Measurements from ENCODE around the gene DNAJB11. TPM values are rescaled to one million over a fixed set of nuclear protein-coding genes. Genes with fewer than 3 reads are reported as not detected.

Gene DNAJB11
- total and polyA plus RNA-seq, 10 donors, result 27.5 to 98.2 (median 42.2) TPM

- TF ChIP-seq POLR2AphosphoS5 (IDR thresholded peaks at IDR 0.05), result no peak
- no peak for TF ChIP-seq POLR2A (IDR thresholded peaks at IDR 0.05)
- TF ChIP-seq, protein P1, sequence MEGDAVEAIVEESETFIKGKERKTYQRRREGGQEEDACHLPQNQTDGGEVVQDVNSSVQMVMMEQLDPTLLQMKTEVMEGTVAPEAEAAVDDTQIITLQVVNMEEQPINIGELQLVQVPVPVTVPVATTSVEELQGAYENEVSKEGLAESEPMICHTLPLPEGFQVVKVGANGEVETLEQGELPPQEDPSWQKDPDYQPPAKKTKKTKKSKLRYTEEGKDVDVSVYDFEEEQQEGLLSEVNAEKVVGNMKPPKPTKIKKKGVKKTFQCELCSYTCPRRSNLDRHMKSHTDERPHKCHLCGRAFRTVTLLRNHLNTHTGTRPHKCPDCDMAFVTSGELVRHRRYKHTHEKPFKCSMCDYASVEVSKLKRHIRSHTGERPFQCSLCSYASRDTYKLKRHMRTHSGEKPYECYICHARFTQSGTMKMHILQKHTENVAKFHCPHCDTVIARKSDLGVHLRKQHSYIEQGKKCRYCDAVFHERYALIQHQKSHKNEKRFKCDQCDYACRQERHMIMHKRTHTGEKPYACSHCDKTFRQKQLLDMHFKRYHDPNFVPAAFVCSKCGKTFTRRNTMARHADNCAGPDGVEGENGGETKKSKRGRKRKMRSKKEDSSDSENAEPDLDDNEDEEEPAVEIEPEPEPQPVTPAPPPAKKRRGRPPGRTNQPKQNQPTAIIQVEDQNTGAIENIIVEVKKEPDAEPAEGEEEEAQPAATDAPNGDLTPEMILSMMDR (IDR thresholded peaks at IDR 0.05 in 8 of 11, conservative IDR thresholded peaks at IDR 0.05 in 3 of 11), result no peak
- WGBS, 5 donors, result 62 to 85% (median 79%) methylated on average over 5 of the region's 5 CpGs
- no peak overlapping the region for H3K27ac ChIP-seq
- intact Hi-C loops (cut with DNase I; ENCODE audit: low total_unique reads), result no loop called here
- no peak overlapping the region for H3K4me3 ChIP-seq
- H3K36me3 ChIP-seq, result peaks cover 0 to 26% (median 16%) of the 10 kb centered on the region in 6 donors
- H3K27me3 ChIP-seq (replicated peaks in 1 of 7), result no peaks in the 10 kb centered on the region
- no peak for DNase-seq
- H3K4me1 ChIP-seq, result no peaks in the 10 kb centered on the region
- H3K9me3 ChIP-seq, result no peaks in the 10 kb centered on the region
These were observed 19.5 kb downstream of the DNAJB11 start for GRCh38 chr3:186589856-186590579.

GRCh38 chr3:186590580-186591295 is 20.2 kb downstream of the DNAJB11 start:
- 72 to 85% (median 74%) methylated on average over 7 of the region's 7 CpGs for WGBS, 5 donors
- intact Hi-C loops (cut with DNase I; ENCODE audit: low total_unique reads), result no loop called here

GRCh38 chr3:186592682-186593081 is 22.2 kb downstream of the DNAJB11 start:
- DNase-seq, result no peak
- Histone ChIP-seq H3K36me3 (peaks cover 0 to 2% (median 0%) of the 10 kb centered on the region in 6 donors), H3K27ac (no peak overlapping the region), H3K4me3 (no peak overlapping the region), H3K9me3 (no peaks in the 10 kb centered on the region), H3K27me3 (replicated peaks in 1 of 7) (no peaks in the 10 kb centered on the region), H3K4me1 (no peaks in the 10 kb centered on the region)
- no peak for TF ChIP-seq POLR2AphosphoS5 (IDR thresholded peaks at IDR 0.05)
- TF ChIP-seq, protein P1 (IDR thresholded peaks at IDR 0.05 in 8 of 11, conservative IDR thresholded peaks at IDR 0.05 in 3 of 11), result no peak
- no peak for TF ChIP-seq POLR2A (IDR thresholded peaks at IDR 0.05)
- intact Hi-C loops (cut with DNase I; ENCODE audit: low total_unique reads), result no loop called here
- WGBS, 5 donors, result 85 to 97% (median 90%) methylated on average over 4 of the region's 4 CpGs

More at GRCh38 chr3:186590580-186591295, 20.2 kb downstream of the DNAJB11 start:
- H3K9me3 ChIP-seq, result no peaks in the 10 kb centered on the region
- no peaks in the 10 kb centered on the region for H3K4me1 ChIP-seq
- H3K27me3 ChIP-seq (replicated peaks in 1 of 7), result no peaks in the 10 kb centered on the region
- peaks cover 0 to 19% (median 8%) of the 10 kb centered on the region in 6 donors for H3K36me3 ChIP-seq
- no peak overlapping the region for H3K4me3 ChIP-seq
- no peak for DNase-seq
- TF ChIP-seq, protein P1 (IDR thresholded peaks at IDR 0.05 in 8 of 11, conservative IDR thresholded peaks at IDR 0.05 in 3 of 11), result no peak
- no peak for TF ChIP-seq POLR2AphosphoS5 (IDR thresholded peaks at IDR 0.05)
- TF ChIP-seq POLR2A (IDR thresholded peaks at IDR 0.05), result no peak
- no peak overlapping the region for H3K27ac ChIP-seq

DNA sequence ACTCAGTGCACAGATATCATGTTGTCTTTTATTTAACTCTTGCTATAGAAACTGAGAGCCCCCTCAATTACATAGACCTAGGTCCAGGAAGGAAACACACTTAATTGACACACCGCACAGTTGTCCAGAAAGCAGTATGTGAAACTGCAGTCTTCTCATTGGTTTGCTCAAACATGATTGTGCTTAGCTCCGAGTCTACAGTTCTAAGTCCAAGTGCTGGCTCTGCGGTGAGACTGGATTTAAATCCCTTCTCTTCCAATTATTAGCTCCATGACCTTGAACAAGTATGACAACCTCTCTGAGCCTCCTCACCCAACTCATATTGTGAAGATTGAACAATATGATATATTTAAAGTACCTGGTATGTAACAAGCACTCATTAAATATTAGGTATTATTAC is 23.3 kb downstream of the DNAJB11 start:
- 88 to 95% (median 91%) methylated on average over 3 of the region's 3 CpGs for WGBS, 5 donors
- H3K9me3 ChIP-seq, result no peaks in the 10 kb centered on the region

More for the DNA sequence above, 23.3 kb downstream of the DNAJB11 start:
- H3K36me3 ChIP-seq, result no peaks in the 10 kb centered on the region
- H3K4me3 ChIP-seq, result no peak overlapping the region
- no peaks in the 10 kb centered on the region for H3K27me3 ChIP-seq (replicated peaks in 1 of 7)
- H3K27ac ChIP-seq, result no peak overlapping the region
- TF ChIP-seq, protein P1 (IDR thresholded peaks at IDR 0.05 in 8 of 11, conservative IDR thresholded peaks at IDR 0.05 in 3 of 11), result no peak
- TF ChIP-seq POLR2AphosphoS5 (IDR thresholded peaks at IDR 0.05) (no peak), POLR2A (IDR thresholded peaks at IDR 0.05) (no peak)
- no peaks in the 10 kb centered on the region for H3K4me1 ChIP-seq
- intact Hi-C loops (cut with DNase I; ENCODE audit: low total_unique reads), result no loop called here
- no peak for DNase-seq

All from spleen (tissue), 11 donors.